ENCODE data around the gene TBX10.
"Not testable (repeated sequence)": the region's sequence is repeated elsewhere in the genome, so short reads cannot be mapped to it uniquely, and the experiment has no call there.

TBX10 gene

DNA sequence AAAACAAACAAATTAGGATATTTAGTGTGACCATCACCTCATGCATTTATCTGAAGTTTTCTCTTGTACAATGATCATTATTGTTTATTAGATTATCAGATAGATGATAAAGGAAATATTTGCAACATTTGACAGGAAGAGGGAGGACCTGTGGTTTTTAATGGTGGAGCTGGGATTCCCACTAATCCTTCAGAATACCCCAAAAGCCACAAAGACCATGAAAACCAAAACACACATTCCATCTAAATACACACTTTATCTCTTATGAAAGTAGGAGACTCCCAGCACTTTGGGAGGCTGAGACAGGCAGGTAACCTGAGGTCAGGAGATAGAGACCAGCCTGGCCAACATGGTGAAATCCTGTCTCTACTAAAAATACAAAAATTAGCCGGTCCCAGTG, 40.4 kb downstream of the TBX10 start:
- H2AFZ ChIP-seq (ENCODE audit: low read depth, low read length) = no peak overlapping the region
- no peaks in the 10 kb centered on the region for H3K79me2 ChIP-seq (ENCODE audit: insufficient read depth, low read length)
- no peaks in the 10 kb centered on the region for H3K36me3 ChIP-seq (ENCODE audit: insufficient read depth, low read length)
- H3K9me3 ChIP-seq (ENCODE audit: insufficient read depth, low read length, severe bottlenecking) = peaks cover 2% of the 10 kb centered on the region
- no peak overlapping the region for H3K27ac ChIP-seq (ENCODE audit: low read length)
- no peak for ATAC-seq (ENCODE audit: insufficient read depth, low read depth)
- DNase-seq = no peak
- H3K4me1 ChIP-seq (ENCODE audit: insufficient read depth, low read length) = no peaks in the 10 kb centered on the region
- no peak overlapping the region for H3K4me2 ChIP-seq (ENCODE audit: insufficient read depth, low read length)
- TF ChIP-seq EZH2 (IDR thresholded peaks at IDR 0.05; ENCODE audit: borderline replicate concordance, low read depth, low read length, severe bottlenecking) = no peak
- TF ChIP-seq, protein P1, sequence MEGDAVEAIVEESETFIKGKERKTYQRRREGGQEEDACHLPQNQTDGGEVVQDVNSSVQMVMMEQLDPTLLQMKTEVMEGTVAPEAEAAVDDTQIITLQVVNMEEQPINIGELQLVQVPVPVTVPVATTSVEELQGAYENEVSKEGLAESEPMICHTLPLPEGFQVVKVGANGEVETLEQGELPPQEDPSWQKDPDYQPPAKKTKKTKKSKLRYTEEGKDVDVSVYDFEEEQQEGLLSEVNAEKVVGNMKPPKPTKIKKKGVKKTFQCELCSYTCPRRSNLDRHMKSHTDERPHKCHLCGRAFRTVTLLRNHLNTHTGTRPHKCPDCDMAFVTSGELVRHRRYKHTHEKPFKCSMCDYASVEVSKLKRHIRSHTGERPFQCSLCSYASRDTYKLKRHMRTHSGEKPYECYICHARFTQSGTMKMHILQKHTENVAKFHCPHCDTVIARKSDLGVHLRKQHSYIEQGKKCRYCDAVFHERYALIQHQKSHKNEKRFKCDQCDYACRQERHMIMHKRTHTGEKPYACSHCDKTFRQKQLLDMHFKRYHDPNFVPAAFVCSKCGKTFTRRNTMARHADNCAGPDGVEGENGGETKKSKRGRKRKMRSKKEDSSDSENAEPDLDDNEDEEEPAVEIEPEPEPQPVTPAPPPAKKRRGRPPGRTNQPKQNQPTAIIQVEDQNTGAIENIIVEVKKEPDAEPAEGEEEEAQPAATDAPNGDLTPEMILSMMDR (IDR thresholded peaks at IDR 0.05; ENCODE audit: borderline replicate concordance, extremely low read depth, low read length, poor library complexity, severe bottlenecking) = no peak
- no peaks in the 10 kb centered on the region for H3K27me3 ChIP-seq (ENCODE audit: insufficient read depth, low read length, poor library complexity)
- H4K20me1 ChIP-seq (ENCODE audit: insufficient read depth, low read length) = no peaks in the 10 kb centered on the region
- H3K4me3 ChIP-seq (ENCODE audit: low read depth in 1 of 2, low read length in 2 of 2) = no peak overlapping the region
- H3K9ac ChIP-seq (ENCODE audit: low read depth, low read length) = no peak overlapping the region

DNA sequence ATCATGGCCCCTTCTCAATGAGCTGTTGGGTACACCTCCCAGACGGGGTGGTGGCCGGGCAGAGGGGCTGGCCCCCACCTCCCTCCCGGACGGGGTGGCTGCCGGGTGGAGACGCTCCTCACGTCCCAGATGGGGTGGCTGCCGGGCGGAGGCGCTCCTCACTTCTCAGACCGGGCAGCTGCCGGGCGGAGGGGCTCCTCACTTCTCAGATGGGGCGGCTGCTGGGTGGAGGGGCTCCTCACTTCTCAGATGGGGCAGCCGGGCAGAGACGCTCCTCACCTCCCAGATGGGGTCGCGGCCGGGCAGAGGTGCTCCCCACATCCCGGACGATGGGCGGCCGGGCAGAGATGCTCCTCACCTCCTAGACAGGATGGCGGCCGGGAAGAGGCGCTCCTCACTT, 41.6 kb downstream of the TBX10 start:
- not testable (repeated sequence) for H3K27ac ChIP-seq (ENCODE audit: low read length); H3K9me3 ChIP-seq (ENCODE audit: insufficient read depth, low read length, severe bottlenecking); H3K9ac ChIP-seq (ENCODE audit: low read depth, low read length); H3K4me1 ChIP-seq (ENCODE audit: insufficient read depth, low read length); H3K79me2 ChIP-seq (ENCODE audit: insufficient read depth, low read length); DNase-seq; H3K4me2 ChIP-seq (ENCODE audit: insufficient read depth, low read length); H3K4me3 ChIP-seq (ENCODE audit: low read depth in 1 of 2, low read length in 2 of 2); H3K36me3 ChIP-seq (ENCODE audit: insufficient read depth, low read length); H2AFZ ChIP-seq (ENCODE audit: low read depth, low read length); ATAC-seq (ENCODE audit: insufficient read depth, low read depth); H3K27me3 ChIP-seq (ENCODE audit: insufficient read depth, low read length, poor library complexity); H4K20me1 ChIP-seq (ENCODE audit: insufficient read depth, low read length)

DNA sequence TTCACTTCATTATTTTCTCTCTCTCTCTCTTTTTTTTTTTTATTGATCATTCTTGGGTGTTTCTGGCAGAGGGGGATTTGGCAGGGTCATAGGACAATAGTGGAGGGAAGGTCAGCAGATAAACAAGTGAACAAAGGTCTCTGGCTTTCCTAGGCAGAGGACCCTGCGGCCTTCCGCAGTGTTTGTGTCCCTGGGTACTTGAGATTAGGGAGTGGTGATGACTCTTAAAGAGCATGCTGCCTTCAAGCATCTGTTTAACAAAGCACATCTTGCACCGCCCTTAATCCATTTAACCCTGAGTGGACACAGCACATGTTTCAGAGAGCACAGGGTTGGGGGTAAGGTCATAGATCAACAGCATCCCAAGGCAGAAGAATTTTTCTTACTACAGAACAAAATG, 42.1 kb downstream of the TBX10 start:
- not testable (repeated sequence) for H3K27me3 ChIP-seq (ENCODE audit: insufficient read depth, low read length, poor library complexity); H3K4me2 ChIP-seq (ENCODE audit: insufficient read depth, low read length); H3K9me3 ChIP-seq (ENCODE audit: insufficient read depth, low read length, severe bottlenecking); H3K36me3 ChIP-seq (ENCODE audit: insufficient read depth, low read length); H3K79me2 ChIP-seq (ENCODE audit: insufficient read depth, low read length); H2AFZ ChIP-seq (ENCODE audit: low read depth, low read length); ATAC-seq (ENCODE audit: insufficient read depth, low read depth); DNase-seq; H3K9ac ChIP-seq (ENCODE audit: low read depth, low read length); H3K4me1 ChIP-seq (ENCODE audit: insufficient read depth, low read length); H3K4me3 ChIP-seq (ENCODE audit: low read depth in 1 of 2, low read length in 2 of 2); H3K27ac ChIP-seq (ENCODE audit: low read length); H4K20me1 ChIP-seq (ENCODE audit: insufficient read depth, low read length)

DNA sequence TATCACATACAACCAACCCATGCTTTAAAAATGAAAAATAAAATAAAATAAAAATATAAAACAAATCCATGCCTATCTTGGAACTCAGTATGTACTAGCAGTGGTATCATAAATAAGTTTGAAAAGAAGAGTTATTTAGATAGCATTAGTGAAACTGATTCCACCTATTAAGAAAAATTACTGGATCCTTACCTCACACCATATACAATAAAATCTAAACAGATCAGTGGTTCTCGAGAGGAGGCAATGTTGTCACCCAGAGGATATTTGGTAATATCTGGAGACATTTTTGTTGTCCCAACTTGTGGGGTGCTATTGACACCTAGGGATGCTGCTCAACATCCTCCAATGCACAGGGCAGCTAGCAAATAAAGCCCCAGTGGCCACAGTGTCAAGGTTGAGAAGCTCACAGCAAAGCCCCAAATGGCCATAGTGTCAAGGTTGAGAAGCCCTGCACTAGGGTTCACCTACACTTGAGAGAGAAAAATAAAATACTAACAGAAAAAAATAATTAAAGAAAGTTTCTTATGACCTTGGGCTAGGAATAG, 42.7 kb downstream of the TBX10 start:
- TF ChIP-seq, protein P1 (IDR thresholded peaks at IDR 0.05; ENCODE audit: borderline replicate concordance, extremely low read depth, low read length, poor library complexity, severe bottlenecking) = no peak
- no peak for TF ChIP-seq EZH2 (IDR thresholded peaks at IDR 0.05; ENCODE audit: borderline replicate concordance, low read depth, low read length, severe bottlenecking)

More for the DNA sequence above, 42.7 kb downstream of the TBX10 start:
- ATAC-seq (ENCODE audit: insufficient read depth, low read depth) (no peak), DNase-seq (no peak)
- Histone ChIP-seq H3K36me3 (ENCODE audit: insufficient read depth, low read length) (no peaks in the 10 kb centered on the region), H3K9ac (ENCODE audit: low read depth, low read length) (no peak overlapping the region), H3K4me1 (ENCODE audit: insufficient read depth, low read length) (no peaks in the 10 kb centered on the region), H3K4me3 (ENCODE audit: low read depth in 1 of 2, low read length in 2 of 2) (no peak overlapping the region), H3K79me2 (ENCODE audit: insufficient read depth, low read length) (no peaks in the 10 kb centered on the region), H3K27ac (ENCODE audit: low read length) (no peak overlapping the region), H3K4me2 (ENCODE audit: insufficient read depth, low read length) (no peak overlapping the region), H3K9me3 (ENCODE audit: insufficient read depth, low read length, severe bottlenecking) (peaks cover 2% of the 10 kb centered on the region), H3K27me3 (ENCODE audit: insufficient read depth, low read length, poor library complexity) (no peaks in the 10 kb centered on the region), H4K20me1 (ENCODE audit: insufficient read depth, low read length) (no peaks in the 10 kb centered on the region), H2AFZ (ENCODE audit: low read depth, low read length) (no peak overlapping the region)

All from DND-41 (cell line).